ENCODE results near the gene NOL11.
"Not testable (repeated sequence)": the region's sequence is repeated elsewhere in the genome, so short reads cannot be mapped to it uniquely, and the experiment has no call there.

Gene NOL11

GRCh38 chr17:67756766-67757165, 39.0 kb downstream of the NOL11 start:
- not testable (repeated sequence) for DNase-seq

- DNase-seq: no peak
Measured at GRCh38 chr17:67759355-67760171, 41.8 kb downstream of the NOL11 start.

- no peak for DNase-seq
Measured at GRCh38 chr17:67765623-67766022, 47.9 kb downstream of the NOL11 start.

- DNase-seq: no peak
Measured at GRCh38 chr17:67769231-67769630, 51.5 kb downstream of the NOL11 start.

GRCh38 chr17:67770539-67770938, 52.8 kb downstream of the NOL11 start:
- DNase-seq: no peak

- DNase-seq: no peak
Measured at GRCh38 chr17:67772679-67773078, 54.9 kb downstream of the NOL11 start.

GRCh38 chr17:67773246-67773645, 55.5 kb downstream of the NOL11 start:
- no peak for DNase-seq

- DNase-seq: peak; percentile 53 to 62
Measured at GRCh38 chr17:67779098-67779672, 61.4 kb downstream of the NOL11 start.

GRCh38 chr17:67784364-67785121, 66.8 kb downstream of the NOL11 start:
- no peak for DNase-seq

- no peak for DNase-seq
Measured at GRCh38 chr17:67785122-67785477, 67.4 kb downstream of the NOL11 start.

GRCh38 chr17:67785504-67785903, 67.8 kb downstream of the NOL11 start:
- DNase-seq: no peak

Measured in activated T-cell treated with anti-CD3 and anti-CD28 coated beads, Interleukin-2, amount 50 U/mL, for 48 hours (primary cell).